H1 (cell line): Measurements from ENCODE around the gene CACNA2D3. TPM values are rescaled to one million over a fixed set of nuclear protein-coding genes. Genes with fewer than 3 reads are reported as not detected.

Experiments
- CEBPB ChIP-seq: IDR thresholded peaks from 2 replicates; pipeline ENCODE4 v1.6.1; 2012; ENCODE audit warnings: low read depth, low read length
- FOSL1 ChIP-seq: IDR thresholded peaks from 2 replicates; pipeline ENCODE4 v1.6.1; 2011; ENCODE audit warnings: mild to moderate bottlenecking, low read depth, low read length, moderate library complexity; ENCODE audit not compliant: insufficient read depth
- GTF2F1 ChIP-seq: IDR thresholded peaks from 2 replicates; pipeline ENCODE4 v1.6.1; 2012; ENCODE audit warnings: low read depth, low read length, improper control_type of control experiment, borderline replicate concordance
- PHF8 ChIP-seq: fragments of 200-600 bp; sonication (generic); conservative IDR thresholded peaks from 2 replicates; pipeline ENCODE4 v1.7.1; 2012; ENCODE audit warnings: low read depth, mild to moderate bottlenecking, inconsistent platforms, low read length, moderate library complexity
- POLR2A ChIP-seq, 2 experiments: IDR thresholded peaks; 1 replicate in 1 of 2; 2 replicates in 1 of 2; pipeline ENCODE4 v1.6.1; 2011; ENCODE audit warnings: low read depth in 2 of 2, low read length in 2 of 2, mild to moderate bottlenecking in 2 of 2; ENCODE audit errors: control extremely low read depth in 1 of 2
- RBBP5 ChIP-seq: IDR thresholded peaks from 2 replicates; pipeline ENCODE4 v1.7.1; 2012; ENCODE audit warnings: low read depth, mild to moderate bottlenecking, inconsistent platforms, low read length, moderate library complexity, borderline replicate concordance
- SAP30 ChIP-seq: fragments of 300-600 bp; sonication (generic); IDR thresholded peaks from 2 replicates; pipeline ENCODE4 v1.7.1; 2012; ENCODE audit warnings: low read length, moderate library complexity, mild to moderate bottlenecking, inconsistent platforms; ENCODE audit not compliant: insufficient read depth, insufficient replicate concordance
- polyA plus RNA-seq, 7 experiments: library from polyadenylated mRNA; depleted of rRNA in 3 of 7; stranded (reverse) in 5 of 7; unstranded in 2 of 7; fragments of >200 nt in 5 of 7; fragments of 200-250 nt in 2 of 7; gene quantifications; 1 replicate in 5 of 7; 2 replicates in 1 of 7; 4 replicates in 1 of 7; pipeline versions ENCODE4 v1.2.1 to v1.2.3, GENCODE V29; 2011 to 2013; ENCODE audit warnings: missing spikeins in 2 of 7, mixed read lengths in 2 of 7
- total RNA-seq: library from RNA; stranded (reverse); fragmentation: NEBNext Ultra II Directional; extraction: Animal tissue kit (Norgen Biotek cat#: 25700); gene quantifications from 2 replicates; pipeline ENCODE4 v1.2.1, GENCODE V29; 2021
- TF ChIP-seq, protein P1 (sequence below): IDR thresholded peaks from 2 replicates; pipeline ENCODE4 v1.6.1; 2012; ENCODE audit warnings: low read length, inconsistent platforms

The CACNA2D3 gene
- total and polyA plus RNA-seq, 2 of the 8 experiments (the other 6 are each of a cell fraction or from before 2014, with no cell fraction given) = 1.5 to 1.8 TPM

DNA sequence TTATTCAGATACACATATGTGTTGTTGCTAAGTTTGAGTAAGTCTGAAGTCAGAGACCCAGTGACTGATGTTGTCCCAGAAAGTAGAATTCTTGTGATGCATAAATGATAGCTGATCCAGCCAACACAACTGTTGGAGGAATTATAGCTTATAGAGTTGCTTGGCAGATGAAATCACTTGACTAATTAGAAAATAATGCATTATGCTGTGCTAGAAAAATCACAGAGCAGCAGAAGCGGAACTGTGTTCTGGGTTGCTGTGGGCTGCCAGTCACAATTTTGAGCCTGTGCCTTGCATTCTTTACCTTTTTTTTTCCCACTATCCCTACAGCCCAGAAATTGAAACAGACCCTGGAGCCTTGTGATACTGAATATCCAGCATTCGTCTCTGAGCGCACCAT lies 895.5 kb downstream of the CACNA2D3 start (continued):
- TF ChIP-seq SAP30 (no peak), POLR2A (IDR thresholded peaks at IDR 0.05; ENCODE audit: control extremely low read depth in 1 of 2, low read depth in 2 of 2, low read length in 2 of 2) (no peak), PHF8 (no peak), GTF2F1 (no peak), RBBP5 (no peak), CEBPB (no peak), FOSL1 (no peak)
- TF ChIP-seq, protein P1, sequence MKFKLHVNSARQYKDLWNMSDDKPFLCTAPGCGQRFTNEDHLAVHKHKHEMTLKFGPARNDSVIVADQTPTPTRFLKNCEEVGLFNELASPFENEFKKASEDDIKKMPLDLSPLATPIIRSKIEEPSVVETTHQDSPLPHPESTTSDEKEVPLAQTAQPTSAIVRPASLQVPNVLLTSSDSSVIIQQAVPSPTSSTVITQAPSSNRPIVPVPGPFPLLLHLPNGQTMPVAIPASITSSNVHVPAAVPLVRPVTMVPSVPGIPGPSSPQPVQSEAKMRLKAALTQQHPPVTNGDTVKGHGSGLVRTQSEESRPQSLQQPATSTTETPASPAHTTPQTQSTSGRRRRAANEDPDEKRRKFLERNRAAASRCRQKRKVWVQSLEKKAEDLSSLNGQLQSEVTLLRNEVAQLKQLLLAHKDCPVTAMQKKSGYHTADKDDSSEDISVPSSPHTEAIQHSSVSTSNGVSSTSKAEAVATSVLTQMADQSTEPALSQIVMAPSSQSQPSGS = no peak
